CD4-positive, alpha-beta T cell (primary cell): ENCODE measurements around the gene VPS13A. TPM values are rescaled to one million over a fixed set of nuclear protein-coding genes. Genes with fewer than 3 reads are reported as not detected.

Experiments used
- ATAC-seq: fragments of 200-7000 bp; cut with Tn5 transposase; one replicate; pipeline ENCODE4 v1.10.0; 2022; ENCODE audit warnings: mild to moderate bottlenecking; ENCODE audit not compliant: poor library complexity
- CTCF ChIA-PET: fragments of 350-600 bp; sonication (Branson Sonifier 250); formaldehyde crosslinking; loops from one replicate; lab custom pipeline; 2021; ENCODE audit warnings: antibody characterized with exemption, inconsistent platforms; lab: Charles Lee
- POLR2A ChIA-PET: fragments of 350-600 bp; sonication (Branson Sonifier 250); formaldehyde crosslinking; loops from one replicate; lab custom pipeline; 2021; ENCODE audit warnings: antibody characterized with exemption, inconsistent platforms; lab: Charles Lee
- DNase-seq, 14 experiments: peaks; one replicate each; pipeline ENCODE4 v3.0.0-alpha.2; 2013 to 2020; ENCODE audit warnings: mixed read lengths in 2 of 14
- H3K27ac ChIP-seq, 2 donors: one replicate each; pipeline versions ENCODE4 v1.5.1 to v1.7.0; 2013; ENCODE audit warnings: low read length in 2 of 2, low read depth in 1 of 2, mild to moderate bottlenecking in 1 of 2
- H3K27me3 ChIP-seq, 2 experiments: 1 replicate in 1 of 2; 2 replicates in 1 of 2; pipeline versions ENCODE4 v1.6.1 to v1.7.0; 2013; ENCODE audit warnings: low read length in 2 of 2, control low read depth in 1 of 2, mild to moderate bottlenecking in 1 of 2, moderate library complexity in 1 of 2; ENCODE audit not compliant: insufficient read depth in 2 of 2, control insufficient read depth in 1 of 2
- H3K36me3 ChIP-seq: one replicate; pipeline ENCODE4 v1.6.1; 2013; ENCODE audit warnings: low read length, control low read depth; ENCODE audit not compliant: insufficient read depth
- H3K4me1 ChIP-seq: one replicate; pipeline ENCODE4 v1.6.1; 2013; ENCODE audit warnings: low read length, control low read depth; ENCODE audit not compliant: insufficient read depth
- H3K4me3 ChIP-seq: one replicate; pipeline ENCODE4 v1.5.1; 2013; ENCODE audit warnings: mild to moderate bottlenecking, low read length, moderate library complexity
- H3K9me3 ChIP-seq, 2 experiments: 1 replicate in 1 of 2; 2 replicates in 1 of 2; pipeline versions ENCODE4 v1.6.1 to v1.7.0; 2013; ENCODE audit warnings: low read length in 2 of 2, mild to moderate bottlenecking in 2 of 2, control low read depth in 1 of 2, moderate library complexity in 1 of 2; ENCODE audit not compliant: control insufficient read depth in 1 of 2, insufficient read depth in 1 of 2
- H3K27ac Mint-ChIP-seq: one replicate; pipeline ENCODE4 v1.8.0; 2020; ENCODE audit warnings: mixed read lengths
- H3K27me3 Mint-ChIP-seq: one replicate; pipeline ENCODE4 v1.8.0; 2021; ENCODE audit warnings: mixed read lengths
- H3K36me3 Mint-ChIP-seq: one replicate; pipeline ENCODE4 v1.8.0; 2021; ENCODE audit warnings: low read depth, mixed read lengths
- H3K4me1 Mint-ChIP-seq: one replicate; pipeline ENCODE4 v1.8.0; 2021; ENCODE audit warnings: low read depth, mixed read lengths
- H3K4me3 Mint-ChIP-seq: one replicate; pipeline ENCODE4 v1.8.0; 2020; ENCODE audit warnings: mild to moderate bottlenecking, mixed read lengths
- H3K9me3 Mint-ChIP-seq: one replicate; pipeline ENCODE4 v1.8.0; 2020; ENCODE audit warnings: mixed read lengths
- intact Hi-C, 2 experiments: fragments of 100-400 bp; cut with DNase I in 1 of 2; cut with micrococcal nuclease in 1 of 2; formaldehyde crosslinking; loops; one replicate each; pipeline versions ENCODE4 v1.15.1 to v1.9.0; 2023 to 2025; cut with DNase I, micrococcal nuclease
- total RNA-seq, 174 experiments: library from RNA in 2 of 174; stranded (reverse) in 2 of 174; gene quantifications; one replicate each; pipeline ENCODE4 v1.2.3 and lab custom pipeline; 2021 to 2026
- TF ChIP-seq, protein P1 (sequence below): fragments of 200-600 bp; IDR thresholded peaks from one replicate; pipeline ENCODE4 v1.8.0; 2022; ENCODE audit warnings: antibody characterized with exemption, mild to moderate bottlenecking

Gene VPS13A
- total RNA-seq, 2 experiments from 2014 or later, result 37.3 to 41.1 TPM

- H3K4me1 Mint-ChIP-seq, result no peaks in the 10 kb centered on the region
- no peaks in the 10 kb centered on the region for H3K9me3 Mint-ChIP-seq
- CTCF ChIA-PET, result no interaction called here
- Histone ChIP-seq H3K27ac (no peak overlapping the region), H3K4me3 (no peak overlapping the region), H3K27me3 (no peaks in the 10 kb centered on the region), H3K36me3 (peaks cover 14% of the 10 kb centered on the region), H3K4me1 (no peaks in the 10 kb centered on the region), H3K9me3 (no peaks in the 10 kb centered on the region)
- TF ChIP-seq, protein P1, sequence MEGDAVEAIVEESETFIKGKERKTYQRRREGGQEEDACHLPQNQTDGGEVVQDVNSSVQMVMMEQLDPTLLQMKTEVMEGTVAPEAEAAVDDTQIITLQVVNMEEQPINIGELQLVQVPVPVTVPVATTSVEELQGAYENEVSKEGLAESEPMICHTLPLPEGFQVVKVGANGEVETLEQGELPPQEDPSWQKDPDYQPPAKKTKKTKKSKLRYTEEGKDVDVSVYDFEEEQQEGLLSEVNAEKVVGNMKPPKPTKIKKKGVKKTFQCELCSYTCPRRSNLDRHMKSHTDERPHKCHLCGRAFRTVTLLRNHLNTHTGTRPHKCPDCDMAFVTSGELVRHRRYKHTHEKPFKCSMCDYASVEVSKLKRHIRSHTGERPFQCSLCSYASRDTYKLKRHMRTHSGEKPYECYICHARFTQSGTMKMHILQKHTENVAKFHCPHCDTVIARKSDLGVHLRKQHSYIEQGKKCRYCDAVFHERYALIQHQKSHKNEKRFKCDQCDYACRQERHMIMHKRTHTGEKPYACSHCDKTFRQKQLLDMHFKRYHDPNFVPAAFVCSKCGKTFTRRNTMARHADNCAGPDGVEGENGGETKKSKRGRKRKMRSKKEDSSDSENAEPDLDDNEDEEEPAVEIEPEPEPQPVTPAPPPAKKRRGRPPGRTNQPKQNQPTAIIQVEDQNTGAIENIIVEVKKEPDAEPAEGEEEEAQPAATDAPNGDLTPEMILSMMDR, result no peak
- no peak overlapping the region for H3K27ac Mint-ChIP-seq
- no peak overlapping the region for H3K4me3 Mint-ChIP-seq
- H3K27me3 Mint-ChIP-seq, result no peaks in the 10 kb centered on the region
- DNase-seq, result no peak
- POLR2A ChIA-PET, result no interaction called here
- peaks cover 72% of the 10 kb centered on the region for H3K36me3 Mint-ChIP-seq
- ATAC-seq, result no peak
- intact Hi-C loops, result no loop called here
Measured at GRCh38 chr9:77307166-77307565, 129.8 kb downstream of the VPS13A start.

- DNase-seq, result no peak
- Histone ChIP-seq H3K27ac (no peak overlapping the region), H3K9me3 (no peaks in the 10 kb centered on the region), H3K4me1 (no peaks in the 10 kb centered on the region), H3K4me3 (no peak overlapping the region), H3K36me3 (peaks cover 15% of the 10 kb centered on the region), H3K27me3 (no peaks in the 10 kb centered on the region)
- Mint-ChIP-seq H3K27ac (no peak overlapping the region), H3K36me3 (peaks cover 74% of the 10 kb centered on the region), H3K9me3 (no peaks in the 10 kb centered on the region), H3K4me1 (no peaks in the 10 kb centered on the region), H3K4me3 (no peak overlapping the region), H3K27me3 (no peaks in the 10 kb centered on the region)
- ATAC-seq, result no peak
- intact Hi-C loops, result no loop called here
- TF ChIP-seq, protein P1, result no peak
- ChIA-PET CTCF (no interaction called here), POLR2A (no interaction called here)
Measured at GRCh38 chr9:77316058-77316457, 138.7 kb downstream of the VPS13A start.

- Mint-ChIP-seq H3K4me3 (no peak overlapping the region), H3K27ac (no peak overlapping the region), H3K4me1 (no peaks in the 10 kb centered on the region), H3K27me3 (no peaks in the 10 kb centered on the region), H3K9me3 (no peaks in the 10 kb centered on the region), H3K36me3 (peaks cover 81% of the 10 kb centered on the region)
- no peak overlapping the region for H3K4me3 ChIP-seq
- peaks cover 6% of the 10 kb centered on the region for H3K36me3 ChIP-seq
- ChIA-PET POLR2A (no interaction called here), CTCF (no interaction called here)
- TF ChIP-seq, protein P1, result no peak
- no peaks in the 10 kb centered on the region for H3K27me3 ChIP-seq
- H3K27ac ChIP-seq, result no peak overlapping the region
- no peak for ATAC-seq
- no peak for DNase-seq
- intact Hi-C loops, result loop anchor here in 1 of 2 experiments (10.0 kb wide), 1 partner anchor 60 kb away; no protein-coding TSS in a partner anchor
- H3K9me3 ChIP-seq, result no peaks in the 10 kb centered on the region
- no peaks in the 10 kb centered on the region for H3K4me1 ChIP-seq
Measured at GRCh38 chr9:77325058-77325457, 147.7 kb downstream of the VPS13A start.
